ENCODE data around the gene ZER1.

Gene ZER1

GRCh38 chr9:128732576-128732975 lies 39.2 kb downstream of the ZER1 start:
- H2AFZ ChIP-seq (ENCODE audit: low read depth), result no peak overlapping the region
- TF ChIP-seq CTCF (conservative IDR thresholded peaks at IDR 0.05; ENCODE audit: low read depth, low read length), result no peak

GRCh38 chr9:128731691-128732090 lies 40.0 kb downstream of the ZER1 start:
- Histone ChIP-seq H3K4me1 (ENCODE audit: low read depth, poor library complexity, severe bottlenecking) (peaks cover 5% of the 10 kb centered on the region), H3K36me3 (ENCODE audit: insufficient read depth) (no peaks in the 10 kb centered on the region), H3K27me3 (ENCODE audit: insufficient read depth, low read depth) (no peaks in the 10 kb centered on the region), H3K27ac (no peak overlapping the region), H3K9ac (no peak overlapping the region), H3K4me2 (no peak overlapping the region), H3K4me3 (IDR thresholded peaks at IDR 0.05; ENCODE audit: insufficient read depth, low read depth, low read length) (no peak overlapping the region), H4K20me1 (ENCODE audit: insufficient read depth) (no peaks in the 10 kb centered on the region), H2AFZ (ENCODE audit: low read depth) (no peak overlapping the region), H3K79me2 (ENCODE audit: insufficient read depth, low read depth) (no peaks in the 10 kb centered on the region)
- no peak for TF ChIP-seq CTCF (conservative IDR thresholded peaks at IDR 0.05; ENCODE audit: low read depth, low read length)

More at GRCh38 chr9:128732576-128732975, 39.2 kb downstream of the ZER1 start:
- Histone ChIP-seq H3K9ac (no peak overlapping the region), H3K4me3 (IDR thresholded peaks at IDR 0.05; ENCODE audit: insufficient read depth, low read depth, low read length) (no peak overlapping the region), H3K27me3 (ENCODE audit: insufficient read depth, low read depth) (no peaks in the 10 kb centered on the region), H3K4me1 (ENCODE audit: low read depth, poor library complexity, severe bottlenecking) (peaks cover 5% of the 10 kb centered on the region), H3K4me2 (no peak overlapping the region), H4K20me1 (ENCODE audit: insufficient read depth) (no peaks in the 10 kb centered on the region), H3K79me2 (ENCODE audit: insufficient read depth, low read depth) (no peaks in the 10 kb centered on the region), H3K36me3 (ENCODE audit: insufficient read depth) (no peaks in the 10 kb centered on the region), H3K27ac (no peak overlapping the region)

GRCh38 chr9:128731093-128731492 lies 40.6 kb downstream of the ZER1 start:
- H3K27me3 ChIP-seq (ENCODE audit: insufficient read depth, low read depth), result no peaks in the 10 kb centered on the region
- H4K20me1 ChIP-seq (ENCODE audit: insufficient read depth), result no peaks in the 10 kb centered on the region
- no peak overlapping the region for H3K27ac ChIP-seq
- H3K4me1 ChIP-seq (ENCODE audit: low read depth, poor library complexity, severe bottlenecking), result peaks cover 5% of the 10 kb centered on the region
- H3K9ac ChIP-seq, result no peak overlapping the region
- H3K36me3 ChIP-seq (ENCODE audit: insufficient read depth), result no peaks in the 10 kb centered on the region
- H3K79me2 ChIP-seq (ENCODE audit: insufficient read depth, low read depth), result no peaks in the 10 kb centered on the region
- H2AFZ ChIP-seq (ENCODE audit: low read depth), result no peak overlapping the region
- no peak overlapping the region for H3K4me3 ChIP-seq (IDR thresholded peaks at IDR 0.05; ENCODE audit: insufficient read depth, low read depth, low read length)
- TF ChIP-seq CTCF (conservative IDR thresholded peaks at IDR 0.05; ENCODE audit: low read depth, low read length), result no peak
- H3K4me2 ChIP-seq, result no peak overlapping the region

- no peaks in the 10 kb centered on the region for H3K79me2 ChIP-seq (ENCODE audit: insufficient read depth, low read depth)
- no peaks in the 10 kb centered on the region for H3K27me3 ChIP-seq (ENCODE audit: insufficient read depth, low read depth)
- H3K27ac ChIP-seq, result no peak overlapping the region
- no peak overlapping the region for H3K4me2 ChIP-seq
- H2AFZ ChIP-seq (ENCODE audit: low read depth), result no peak overlapping the region
- H3K4me3 ChIP-seq (IDR thresholded peaks at IDR 0.05; ENCODE audit: insufficient read depth, low read depth, low read length), result no peak overlapping the region
- peaks cover 12% of the 10 kb centered on the region for H3K4me1 ChIP-seq (ENCODE audit: low read depth, poor library complexity, severe bottlenecking)
- H3K9ac ChIP-seq, result no peak overlapping the region
- no peaks in the 10 kb centered on the region for H3K36me3 ChIP-seq (ENCODE audit: insufficient read depth)
- H4K20me1 ChIP-seq (ENCODE audit: insufficient read depth), result no peaks in the 10 kb centered on the region
- TF ChIP-seq CTCF (conservative IDR thresholded peaks at IDR 0.05; ENCODE audit: low read depth, low read length), result no peak
Measured at GRCh38 chr9:128729766-128730517, 41.8 kb downstream of the ZER1 start.
